ENCODE data around the gene RAPGEF4. TPM values are rescaled to one million over a fixed set of nuclear protein-coding genes. Genes with fewer than 3 reads are reported as not detected.

Gene RAPGEF4
- total and polyA plus RNA-seq, 9 of the 15 experiments (the other 6 are each of a cell fraction or from before 2014, with no cell fraction given) = 0.04 to 0.33 (median 0.13) TPM; not detected in 6

DNA sequence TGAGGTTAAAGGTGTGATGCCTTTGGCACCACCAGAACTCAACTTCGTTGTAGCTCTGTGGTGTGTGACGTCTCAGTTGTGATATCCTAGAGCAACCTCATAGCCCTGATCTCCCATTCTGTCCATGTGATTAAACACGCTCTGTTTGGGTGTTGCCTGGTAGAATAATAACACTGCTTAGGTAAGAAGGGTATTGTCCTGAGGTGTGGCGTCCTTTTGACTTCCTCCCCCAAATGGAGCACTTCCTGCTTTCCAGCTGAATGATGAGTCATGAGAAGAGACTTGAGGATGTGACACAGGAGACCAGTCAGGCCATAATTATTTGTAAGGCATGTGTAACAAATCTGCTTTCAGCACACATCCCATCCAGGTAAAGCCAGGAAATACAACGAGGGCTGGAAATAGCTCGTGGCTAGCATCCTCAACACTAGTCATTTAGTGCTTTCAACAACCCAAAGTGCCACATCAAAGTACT is 100.7 kb downstream of the RAPGEF4 start (continued):
- TF ChIP-seq LEF1 (IDR thresholded peaks at IDR 0.05) (no peak), ZNF717 (CRISPR knock-in tag; IDR thresholded peaks at IDR 0.05) (no peak)
- TF ChIP-seq, protein P1, sequence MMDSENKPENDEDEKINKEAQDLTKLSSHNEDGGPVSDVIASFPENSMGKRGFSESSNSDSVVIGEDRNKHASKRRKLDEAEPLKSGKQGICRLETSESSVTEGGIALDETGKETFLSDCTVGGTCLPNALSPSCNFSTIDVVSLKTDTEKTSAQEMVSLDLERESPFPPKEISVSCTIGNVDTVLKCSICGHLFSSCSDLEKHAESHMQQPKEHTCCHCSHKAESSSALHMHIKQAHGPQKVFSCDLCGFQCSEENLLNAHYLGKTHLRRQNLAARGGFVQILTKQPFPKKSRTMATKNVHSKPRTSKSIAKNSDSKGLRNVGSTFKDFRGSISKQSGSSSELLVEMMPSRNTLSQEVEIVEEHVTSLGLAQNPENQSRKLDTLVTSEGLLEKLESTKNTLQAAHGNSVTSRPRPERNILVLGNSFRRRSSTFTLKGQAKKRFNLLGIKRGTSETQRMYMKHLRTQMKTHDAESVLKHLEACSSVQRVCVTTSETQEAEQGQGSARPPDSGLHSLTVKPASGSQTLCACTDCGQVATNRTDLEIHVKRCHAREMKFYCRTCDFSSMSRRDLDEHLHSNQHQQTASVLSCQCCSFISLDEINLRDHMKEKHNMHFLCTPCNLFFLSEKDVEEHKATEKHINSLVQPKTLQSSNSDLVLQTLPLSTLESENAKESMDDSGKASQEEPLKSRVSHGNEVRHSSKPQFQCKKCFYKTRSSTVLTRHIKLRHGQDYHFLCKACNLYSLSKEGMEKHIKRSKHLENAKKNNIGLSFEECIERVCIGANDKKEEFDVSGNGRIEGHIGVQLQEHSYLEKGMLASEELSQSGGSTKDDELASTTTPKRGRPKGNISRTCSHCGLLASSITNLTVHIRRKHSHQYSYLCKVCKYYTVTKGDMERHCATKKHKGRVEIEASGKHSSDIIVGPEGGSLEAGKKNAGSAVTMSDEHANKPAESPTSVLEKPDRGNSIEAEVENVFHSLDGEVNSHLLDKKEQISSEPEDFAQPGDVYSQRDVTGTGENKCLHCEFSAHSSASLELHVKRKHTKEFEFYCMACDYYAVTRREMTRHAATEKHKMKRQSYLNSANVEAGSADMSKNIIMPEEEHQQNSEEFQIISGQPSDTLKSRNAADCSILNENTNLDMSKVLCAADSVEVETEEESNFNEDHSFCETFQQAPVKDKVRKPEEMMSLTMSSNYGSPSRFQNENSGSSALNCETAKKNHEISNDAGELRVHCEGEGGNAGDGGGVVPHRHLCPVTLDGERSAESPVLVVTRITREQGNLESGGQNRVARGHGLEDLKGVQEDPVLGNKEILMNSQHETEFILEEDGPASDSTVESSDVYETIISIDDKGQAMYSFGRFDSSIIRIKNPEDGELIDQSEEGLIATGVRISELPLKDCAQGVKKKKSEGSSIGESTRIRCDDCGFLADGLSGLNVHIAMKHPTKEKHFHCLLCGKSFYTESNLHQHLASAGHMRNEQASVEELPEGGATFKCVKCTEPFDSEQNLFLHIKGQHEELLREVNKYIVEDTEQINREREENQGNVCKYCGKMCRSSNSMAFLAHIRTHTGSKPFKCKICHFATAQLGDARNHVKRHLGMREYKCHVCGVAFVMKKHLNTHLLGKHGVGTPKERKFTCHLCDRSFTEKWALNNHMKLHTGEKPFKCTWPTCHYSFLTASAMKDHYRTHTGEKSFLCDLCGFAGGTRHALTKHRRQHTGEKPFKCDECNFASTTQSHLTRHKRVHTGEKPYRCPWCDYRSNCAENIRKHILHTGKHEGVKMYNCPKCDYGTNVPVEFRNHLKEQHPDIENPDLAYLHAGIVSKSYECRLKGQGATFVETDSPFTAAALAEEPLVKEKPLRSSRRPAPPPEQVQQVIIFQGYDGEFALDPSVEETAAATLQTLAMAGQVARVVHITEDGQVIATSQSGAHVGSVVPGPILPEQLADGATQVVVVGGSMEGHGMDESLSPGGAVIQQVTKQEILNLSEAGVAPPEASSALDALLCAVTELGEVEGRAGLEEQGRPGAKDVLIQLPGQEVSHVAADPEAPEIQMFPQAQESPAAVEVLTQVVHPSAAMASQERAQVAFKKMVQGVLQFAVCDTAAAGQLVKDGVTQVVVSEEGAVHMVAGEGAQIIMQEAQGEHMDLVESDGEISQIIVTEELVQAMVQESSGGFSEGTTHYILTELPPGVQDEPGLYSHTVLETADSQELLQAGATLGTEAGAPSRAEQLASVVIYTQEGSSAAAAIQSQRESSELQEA (IDR thresholded peaks at IDR 0.05; ENCODE audit: low read depth) = no peak
- TF ChIP-seq, protein P2, sequence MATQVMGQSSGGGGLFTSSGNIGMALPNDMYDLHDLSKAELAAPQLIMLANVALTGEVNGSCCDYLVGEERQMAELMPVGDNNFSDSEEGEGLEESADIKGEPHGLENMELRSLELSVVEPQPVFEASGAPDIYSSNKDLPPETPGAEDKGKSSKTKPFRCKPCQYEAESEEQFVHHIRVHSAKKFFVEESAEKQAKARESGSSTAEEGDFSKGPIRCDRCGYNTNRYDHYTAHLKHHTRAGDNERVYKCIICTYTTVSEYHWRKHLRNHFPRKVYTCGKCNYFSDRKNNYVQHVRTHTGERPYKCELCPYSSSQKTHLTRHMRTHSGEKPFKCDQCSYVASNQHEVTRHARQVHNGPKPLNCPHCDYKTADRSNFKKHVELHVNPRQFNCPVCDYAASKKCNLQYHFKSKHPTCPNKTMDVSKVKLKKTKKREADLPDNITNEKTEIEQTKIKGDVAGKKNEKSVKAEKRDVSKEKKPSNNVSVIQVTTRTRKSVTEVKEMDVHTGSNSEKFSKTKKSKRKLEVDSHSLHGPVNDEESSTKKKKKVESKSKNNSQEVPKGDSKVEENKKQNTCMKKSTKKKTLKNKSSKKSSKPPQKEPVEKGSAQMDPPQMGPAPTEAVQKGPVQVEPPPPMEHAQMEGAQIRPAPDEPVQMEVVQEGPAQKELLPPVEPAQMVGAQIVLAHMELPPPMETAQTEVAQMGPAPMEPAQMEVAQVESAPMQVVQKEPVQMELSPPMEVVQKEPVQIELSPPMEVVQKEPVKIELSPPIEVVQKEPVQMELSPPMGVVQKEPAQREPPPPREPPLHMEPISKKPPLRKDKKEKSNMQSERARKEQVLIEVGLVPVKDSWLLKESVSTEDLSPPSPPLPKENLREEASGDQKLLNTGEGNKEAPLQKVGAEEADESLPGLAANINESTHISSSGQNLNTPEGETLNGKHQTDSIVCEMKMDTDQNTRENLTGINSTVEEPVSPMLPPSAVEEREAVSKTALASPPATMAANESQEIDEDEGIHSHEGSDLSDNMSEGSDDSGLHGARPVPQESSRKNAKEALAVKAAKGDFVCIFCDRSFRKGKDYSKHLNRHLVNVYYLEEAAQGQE (IDR thresholded peaks at IDR 0.05; ENCODE audit: borderline replicate concordance) = no peak
- TF ChIP-seq, protein P2 (CRISPR knock-in tag; IDR thresholded peaks at IDR 0.05; ENCODE audit: low read depth) = no peak

All from K562 (cell line).